ENCODE measurements around the gene ESAM. TPM values are rescaled to one million over a fixed set of nuclear protein-coding genes. Genes with fewer than 3 reads are reported as not detected.

The ESAM gene
- polyA plus RNA-seq, 1 of the 3 experiments (the other 2 are of a cell fraction), result 1.3 TPM

GRCh38 chr11:124751391-124751740 lies 10.7 kb downstream of the ESAM start:
- no peaks in the 10 kb centered on the region for H3K9me2 ChIP-seq
- no peak overlapping the region for H2AFZ ChIP-seq (ENCODE audit: low read depth)
- H3K36me3 ChIP-seq (replicated peaks in 1 of 2; ENCODE audit: control insufficient read depth in 1 of 2, insufficient read depth in 2 of 2, low read length in 1 of 2), result no peaks in the 10 kb centered on the region
- H3F3A ChIP-seq (replicated peaks; ENCODE audit: insufficient read depth), result peaks cover 9% of the 10 kb centered on the region
- no peaks in the 10 kb centered on the region for H4K20me1 ChIP-seq (ENCODE audit: insufficient read depth)
- H3K4me2 ChIP-seq, result no peak overlapping the region
- no peaks in the 10 kb centered on the region for H3K79me2 ChIP-seq (ENCODE audit: insufficient read depth)
- no peaks in the 10 kb centered on the region for H3K27me3 ChIP-seq (ENCODE audit: insufficient read depth)
- H3K4me1 ChIP-seq (ENCODE audit: control insufficient read depth in 1 of 2, insufficient read depth in 2 of 2, low read depth in 1 of 2, low read length in 1 of 2), result no peaks in the 10 kb centered on the region
- WGBS (ENCODE audit: low lambda C conversion rate), result 82% methylated on average over 10 of the region's 11 CpGs
- peak; percentile 33 for DNase-seq
- H3K4me3 ChIP-seq (ENCODE audit: low read depth in 2 of 2, low read length in 1 of 2), result no peak overlapping the region
- no peaks in the 10 kb centered on the region for H3K9me3 ChIP-seq
- no peak overlapping the region for H3K27ac ChIP-seq (ENCODE audit: low read depth in 2 of 2, low read length in 1 of 2)
- no peak overlapping the region for H3K9ac ChIP-seq
- ChIA-PET CTCF (interaction anchor here (0.7 to 5.3 kb wide), 5 partner anchors 11 to 125 kb away, joined by 3 to 31 read pairs (median 3); partner anchors contain the start of genes ESAM, MSANTD2 and NRGN), POLR2A (no interaction called here)
- TF ChIP-seq RFX5 (IDR thresholded peaks at IDR 0.05; ENCODE audit: low read length) (no peak), FOXJ3 (CRISPR knock-in tag; IDR thresholded peaks at IDR 0.05) (no peak), FOXM1 (IDR thresholded peaks at IDR 0.05; ENCODE audit: low read depth) (no peak), POLR2AphosphoS5 (IDR thresholded peaks at IDR 0.05; ENCODE audit: low read depth, low read length) (no peak), TEAD4 (IDR thresholded peaks at IDR 0.05; ENCODE audit: borderline replicate concordance, insufficient read depth) (no peak), MEF2A (IDR thresholded peaks at IDR 0.05; ENCODE audit: borderline replicate concordance, low read depth) (no peak), RAD21 (IDR thresholded peaks at IDR 0.05; ENCODE audit: low read length) (no peak), CHD2 (IDR thresholded peaks at IDR 0.05; ENCODE audit: low read length, partially characterized antibody) (no peak), NFIC (IDR thresholded peaks at IDR 0.05; ENCODE audit: borderline replicate concordance) (no peak), ELF1 (IDR thresholded peaks at IDR 0.05) (no peak), GABPA (IDR thresholded peaks at IDR 0.05; ENCODE audit: low read depth) (no peak), MXI1 (IDR thresholded peaks at IDR 0.05; ENCODE audit: low read depth, low read length) (no peak), YY1 (IDR thresholded peaks at IDR 0.05; ENCODE audit: low read depth) (no peak), RCOR1 (IDR thresholded peaks at IDR 0.05; ENCODE audit: low read length) (no peak), SMC3 (IDR thresholded peaks at IDR 0.05; ENCODE audit: low read depth, low read length) (no peak), FOSL2 (IDR thresholded peaks at IDR 0.05; ENCODE audit: borderline replicate concordance, low read depth) (no peak)
- TF ChIP-seq, protein P1, sequence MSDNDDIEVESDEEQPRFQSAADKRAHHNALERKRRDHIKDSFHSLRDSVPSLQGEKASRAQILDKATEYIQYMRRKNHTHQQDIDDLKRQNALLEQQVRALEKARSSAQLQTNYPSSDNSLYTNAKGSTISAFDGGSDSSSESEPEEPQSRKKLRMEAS (IDR thresholded peaks at IDR 0.05; ENCODE audit: low read depth), result no peak
- TF ChIP-seq, protein P2, sequence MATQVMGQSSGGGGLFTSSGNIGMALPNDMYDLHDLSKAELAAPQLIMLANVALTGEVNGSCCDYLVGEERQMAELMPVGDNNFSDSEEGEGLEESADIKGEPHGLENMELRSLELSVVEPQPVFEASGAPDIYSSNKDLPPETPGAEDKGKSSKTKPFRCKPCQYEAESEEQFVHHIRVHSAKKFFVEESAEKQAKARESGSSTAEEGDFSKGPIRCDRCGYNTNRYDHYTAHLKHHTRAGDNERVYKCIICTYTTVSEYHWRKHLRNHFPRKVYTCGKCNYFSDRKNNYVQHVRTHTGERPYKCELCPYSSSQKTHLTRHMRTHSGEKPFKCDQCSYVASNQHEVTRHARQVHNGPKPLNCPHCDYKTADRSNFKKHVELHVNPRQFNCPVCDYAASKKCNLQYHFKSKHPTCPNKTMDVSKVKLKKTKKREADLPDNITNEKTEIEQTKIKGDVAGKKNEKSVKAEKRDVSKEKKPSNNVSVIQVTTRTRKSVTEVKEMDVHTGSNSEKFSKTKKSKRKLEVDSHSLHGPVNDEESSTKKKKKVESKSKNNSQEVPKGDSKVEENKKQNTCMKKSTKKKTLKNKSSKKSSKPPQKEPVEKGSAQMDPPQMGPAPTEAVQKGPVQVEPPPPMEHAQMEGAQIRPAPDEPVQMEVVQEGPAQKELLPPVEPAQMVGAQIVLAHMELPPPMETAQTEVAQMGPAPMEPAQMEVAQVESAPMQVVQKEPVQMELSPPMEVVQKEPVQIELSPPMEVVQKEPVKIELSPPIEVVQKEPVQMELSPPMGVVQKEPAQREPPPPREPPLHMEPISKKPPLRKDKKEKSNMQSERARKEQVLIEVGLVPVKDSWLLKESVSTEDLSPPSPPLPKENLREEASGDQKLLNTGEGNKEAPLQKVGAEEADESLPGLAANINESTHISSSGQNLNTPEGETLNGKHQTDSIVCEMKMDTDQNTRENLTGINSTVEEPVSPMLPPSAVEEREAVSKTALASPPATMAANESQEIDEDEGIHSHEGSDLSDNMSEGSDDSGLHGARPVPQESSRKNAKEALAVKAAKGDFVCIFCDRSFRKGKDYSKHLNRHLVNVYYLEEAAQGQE (IDR thresholded peaks at IDR 0.05; ENCODE audit: low read depth, low read length), result no peak
- TF ChIP-seq, protein P3, sequence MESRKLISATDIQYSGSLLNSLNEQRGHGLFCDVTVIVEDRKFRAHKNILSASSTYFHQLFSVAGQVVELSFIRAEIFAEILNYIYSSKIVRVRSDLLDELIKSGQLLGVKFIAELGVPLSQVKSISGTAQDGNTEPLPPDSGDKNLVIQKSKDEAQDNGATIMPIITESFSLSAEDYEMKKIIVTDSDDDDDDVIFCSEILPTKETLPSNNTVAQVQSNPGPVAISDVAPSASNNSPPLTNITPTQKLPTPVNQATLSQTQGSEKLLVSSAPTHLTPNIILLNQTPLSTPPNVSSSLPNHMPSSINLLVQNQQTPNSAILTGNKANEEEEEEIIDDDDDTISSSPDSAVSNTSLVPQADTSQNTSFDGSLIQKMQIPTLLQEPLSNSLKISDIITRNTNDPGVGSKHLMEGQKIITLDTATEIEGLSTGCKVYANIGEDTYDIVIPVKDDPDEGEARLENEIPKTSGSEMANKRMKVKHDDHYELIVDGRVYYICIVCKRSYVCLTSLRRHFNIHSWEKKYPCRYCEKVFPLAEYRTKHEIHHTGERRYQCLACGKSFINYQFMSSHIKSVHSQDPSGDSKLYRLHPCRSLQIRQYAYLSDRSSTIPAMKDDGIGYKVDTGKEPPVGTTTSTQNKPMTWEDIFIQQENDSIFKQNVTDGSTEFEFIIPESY (IDR thresholded peaks at IDR 0.05; ENCODE audit: borderline replicate concordance, low read depth), result no peak
- TF ChIP-seq, protein P4, sequence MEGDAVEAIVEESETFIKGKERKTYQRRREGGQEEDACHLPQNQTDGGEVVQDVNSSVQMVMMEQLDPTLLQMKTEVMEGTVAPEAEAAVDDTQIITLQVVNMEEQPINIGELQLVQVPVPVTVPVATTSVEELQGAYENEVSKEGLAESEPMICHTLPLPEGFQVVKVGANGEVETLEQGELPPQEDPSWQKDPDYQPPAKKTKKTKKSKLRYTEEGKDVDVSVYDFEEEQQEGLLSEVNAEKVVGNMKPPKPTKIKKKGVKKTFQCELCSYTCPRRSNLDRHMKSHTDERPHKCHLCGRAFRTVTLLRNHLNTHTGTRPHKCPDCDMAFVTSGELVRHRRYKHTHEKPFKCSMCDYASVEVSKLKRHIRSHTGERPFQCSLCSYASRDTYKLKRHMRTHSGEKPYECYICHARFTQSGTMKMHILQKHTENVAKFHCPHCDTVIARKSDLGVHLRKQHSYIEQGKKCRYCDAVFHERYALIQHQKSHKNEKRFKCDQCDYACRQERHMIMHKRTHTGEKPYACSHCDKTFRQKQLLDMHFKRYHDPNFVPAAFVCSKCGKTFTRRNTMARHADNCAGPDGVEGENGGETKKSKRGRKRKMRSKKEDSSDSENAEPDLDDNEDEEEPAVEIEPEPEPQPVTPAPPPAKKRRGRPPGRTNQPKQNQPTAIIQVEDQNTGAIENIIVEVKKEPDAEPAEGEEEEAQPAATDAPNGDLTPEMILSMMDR (IDR thresholded peaks at IDR 0.05), result no peak
